ENCODE results near the gene SATB1. TPM values are rescaled to one million over a fixed set of nuclear protein-coding genes. Genes with fewer than 3 reads are reported as not detected.

SATB1 gene
- total and polyA plus RNA-seq, 8 donors, result 7.7 to 168 (median 54.5) TPM

DNA sequence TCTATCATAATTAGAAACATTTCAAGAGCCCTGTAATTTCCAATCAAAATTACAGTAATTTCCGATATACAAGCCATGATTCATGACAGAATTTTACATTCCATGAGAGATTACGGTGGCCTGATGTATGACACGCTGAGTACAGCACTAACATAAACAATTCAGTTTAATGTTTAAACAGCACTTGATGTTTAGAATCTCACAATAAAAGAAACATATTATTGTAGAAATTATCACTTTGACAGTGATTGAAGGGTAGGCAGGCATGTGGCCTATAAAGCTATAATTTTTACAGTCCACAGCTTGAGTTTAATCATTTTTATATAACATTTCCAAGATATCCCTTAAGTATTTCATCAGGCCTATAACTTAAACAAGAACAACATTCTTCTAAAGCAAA, 48.5 kb downstream of the SATB1 start:
- intact Hi-C loops (cut with DNase I; ENCODE audit: low total_unique reads), result no loop called here
- no peak for TF ChIP-seq POLR2AphosphoS5 (IDR thresholded peaks at IDR 0.05)
- TF ChIP-seq, protein P1, sequence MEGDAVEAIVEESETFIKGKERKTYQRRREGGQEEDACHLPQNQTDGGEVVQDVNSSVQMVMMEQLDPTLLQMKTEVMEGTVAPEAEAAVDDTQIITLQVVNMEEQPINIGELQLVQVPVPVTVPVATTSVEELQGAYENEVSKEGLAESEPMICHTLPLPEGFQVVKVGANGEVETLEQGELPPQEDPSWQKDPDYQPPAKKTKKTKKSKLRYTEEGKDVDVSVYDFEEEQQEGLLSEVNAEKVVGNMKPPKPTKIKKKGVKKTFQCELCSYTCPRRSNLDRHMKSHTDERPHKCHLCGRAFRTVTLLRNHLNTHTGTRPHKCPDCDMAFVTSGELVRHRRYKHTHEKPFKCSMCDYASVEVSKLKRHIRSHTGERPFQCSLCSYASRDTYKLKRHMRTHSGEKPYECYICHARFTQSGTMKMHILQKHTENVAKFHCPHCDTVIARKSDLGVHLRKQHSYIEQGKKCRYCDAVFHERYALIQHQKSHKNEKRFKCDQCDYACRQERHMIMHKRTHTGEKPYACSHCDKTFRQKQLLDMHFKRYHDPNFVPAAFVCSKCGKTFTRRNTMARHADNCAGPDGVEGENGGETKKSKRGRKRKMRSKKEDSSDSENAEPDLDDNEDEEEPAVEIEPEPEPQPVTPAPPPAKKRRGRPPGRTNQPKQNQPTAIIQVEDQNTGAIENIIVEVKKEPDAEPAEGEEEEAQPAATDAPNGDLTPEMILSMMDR (IDR thresholded peaks at IDR 0.05), result no peak
- TF ChIP-seq POLR2A (IDR thresholded peaks at IDR 0.05), result no peak
- no peak for TF ChIP-seq EP300 (IDR thresholded peaks at IDR 0.05)
- no peak for DNase-seq
- no peaks in the 10 kb centered on the region for H3K9me3 ChIP-seq
- whole genome bisulfite sequencing, 5 donors, result 89 to 94% (median 90%) methylated on average over 3 of the region's 3 CpGs
- no peak overlapping the region for H3K27ac ChIP-seq
- H3K4me3 ChIP-seq, result no peak overlapping the region
- no peaks in the 10 kb centered on the region for H3K27me3 ChIP-seq
- peaks cover 0 to 40% (median 32%) of the 10 kb centered on the region in 4 donors for H3K36me3 ChIP-seq
- H3K4me1 ChIP-seq, result no peaks in the 10 kb centered on the region

DNA sequence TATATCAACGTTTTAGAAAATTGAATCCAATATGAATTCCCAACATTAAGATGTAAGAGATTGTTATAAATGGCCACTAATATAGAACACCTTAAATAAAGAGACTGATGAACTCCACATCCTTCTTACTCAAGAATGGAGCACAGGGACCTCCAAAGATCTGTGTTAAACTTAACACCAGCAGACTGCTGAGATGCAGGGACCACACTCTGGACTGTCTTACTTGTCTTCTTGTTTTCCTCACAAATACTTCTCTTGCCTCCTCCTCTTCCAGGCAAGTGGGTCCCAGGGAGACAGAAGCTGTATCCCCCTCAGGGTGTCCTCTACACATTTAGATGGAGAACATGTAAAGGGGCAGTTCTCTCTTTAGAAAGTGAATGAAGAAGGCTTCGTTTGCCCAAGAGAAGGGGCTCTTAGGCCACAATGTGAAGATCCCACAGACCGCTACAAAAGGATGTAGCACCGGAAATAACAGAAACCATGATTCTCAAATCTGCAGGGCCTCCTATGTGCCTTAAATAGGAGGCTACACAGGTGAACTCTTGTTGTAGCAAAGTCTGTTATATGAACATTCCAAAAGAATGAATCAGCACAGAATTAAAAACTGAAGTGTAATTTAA, 52.2 kb downstream of the SATB1 start:
- DNase-seq, result no peak
- no peaks in the 10 kb centered on the region for H3K9me3 ChIP-seq
- H3K4me3 ChIP-seq, result no peak overlapping the region
- intact Hi-C loops (cut with DNase I; ENCODE audit: low total_unique reads), result no loop called here
- TF ChIP-seq, protein P1 (IDR thresholded peaks at IDR 0.05), result no peak
- TF ChIP-seq POLR2A (IDR thresholded peaks at IDR 0.05) (no peak), POLR2AphosphoS5 (IDR thresholded peaks at IDR 0.05) (no peak), EP300 (IDR thresholded peaks at IDR 0.05) (no peak)
- peaks cover 0 to 6% (median 0%) of the 10 kb centered on the region in 4 donors for H3K4me1 ChIP-seq
- 79 to 84% (median 82%) methylated on average over 4 of the region's 4 CpGs for WGBS, 5 donors
- peaks cover 0 to 37% (median 32%) of the 10 kb centered on the region in 4 donors for H3K36me3 ChIP-seq
- no peaks in the 10 kb centered on the region for H3K27me3 ChIP-seq
- no peak overlapping the region for H3K27ac ChIP-seq

DNA sequence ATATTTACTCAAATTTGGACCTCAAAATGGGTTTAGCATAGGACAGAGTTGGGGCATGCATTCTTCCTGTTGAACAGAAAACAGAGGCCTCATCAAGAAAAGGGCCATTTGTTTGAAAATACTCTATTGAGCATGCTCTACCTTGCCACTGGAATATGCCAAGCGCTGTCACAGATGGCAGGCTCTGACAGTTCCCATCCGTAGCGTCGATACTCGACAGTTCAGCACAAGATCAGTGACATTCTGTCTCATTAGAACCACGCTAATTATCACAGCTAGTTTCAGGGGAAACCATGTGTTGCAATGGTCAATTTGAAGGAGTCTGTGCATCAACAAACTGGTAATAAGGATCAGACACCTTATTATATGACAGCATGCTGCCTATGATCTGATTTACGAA, 54.5 kb downstream of the SATB1 start:
- intact Hi-C loops (cut with DNase I; ENCODE audit: low total_unique reads), result no loop called here
- Histone ChIP-seq H3K9me3 (no peaks in the 10 kb centered on the region), H3K27me3 (no peaks in the 10 kb centered on the region), H3K27ac (no peak overlapping the region), H3K36me3 (peaks cover 0 to 38% (median 34%) of the 10 kb centered on the region in 4 donors), H3K4me1 (peaks cover 0 to 6% (median 0%) of the 10 kb centered on the region in 4 donors), H3K4me3 (no peak overlapping the region)
- 93 to 97% (median 94%) methylated on average over 7 of the region's 7 CpGs for WGBS, 5 donors
- DNase-seq, result peak in 1 of 2 donors; percentile 33
- no peak for TF ChIP-seq POLR2AphosphoS5 (IDR thresholded peaks at IDR 0.05)
- TF ChIP-seq POLR2A (IDR thresholded peaks at IDR 0.05), result no peak
- TF ChIP-seq, protein P1 (IDR thresholded peaks at IDR 0.05), result no peak
- TF ChIP-seq EP300 (IDR thresholded peaks at IDR 0.05), result no peak

DNA sequence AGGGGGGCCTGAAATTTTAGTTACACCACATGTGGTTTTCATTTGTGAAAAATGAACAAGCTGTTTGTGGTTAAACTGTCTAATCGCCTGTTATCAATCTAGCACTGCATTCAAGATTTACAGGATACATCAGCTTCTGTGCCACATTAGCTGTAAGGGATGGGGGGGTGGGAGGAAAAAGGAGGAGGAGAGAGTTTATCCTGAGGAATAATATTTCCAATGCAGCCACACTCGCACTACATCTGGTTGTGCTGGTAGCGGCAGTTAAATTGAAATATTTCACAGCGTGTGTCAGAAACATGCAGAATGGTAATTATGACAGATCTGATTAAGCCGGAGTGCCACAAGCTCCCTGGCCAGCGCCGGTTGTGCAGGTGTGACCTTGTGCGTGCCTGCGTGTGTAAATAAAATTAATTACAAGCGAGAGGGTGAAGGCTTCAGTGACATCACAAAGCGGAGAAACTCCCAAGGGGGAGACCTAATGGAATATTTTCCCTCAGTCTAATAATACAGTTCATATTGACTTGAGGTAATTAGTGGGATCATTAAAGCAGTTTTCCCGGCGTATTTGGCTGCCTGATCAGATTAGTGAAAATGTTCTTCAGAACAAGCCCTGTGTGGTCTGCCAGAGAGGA, 55.5 kb downstream of the SATB1 start:
- DNase-seq, result peak in 1 of 2 donors; percentile 77
- peaks cover 0 to 6% (median 0%) of the 10 kb centered on the region in 4 donors for H3K4me1 ChIP-seq
- intact Hi-C loops (cut with DNase I; ENCODE audit: low total_unique reads), result no loop called here

More for the DNA sequence above, 55.5 kb downstream of the SATB1 start:
- Histone ChIP-seq H3K9me3 (no peaks in the 10 kb centered on the region), H3K4me3 (no peak overlapping the region), H3K27ac (no peak overlapping the region), H3K36me3 (peaks cover 0 to 32% (median 29%) of the 10 kb centered on the region in 4 donors), H3K27me3 (no peaks in the 10 kb centered on the region)
- TF ChIP-seq POLR2A (IDR thresholded peaks at IDR 0.05) (no peak), POLR2AphosphoS5 (IDR thresholded peaks at IDR 0.05) (no peak), EP300 (IDR thresholded peaks at IDR 0.05) (no peak)
- TF ChIP-seq, protein P1 (IDR thresholded peaks at IDR 0.05), result no peak
- WGBS, 5 donors, result 31 to 61% (median 48%) methylated on average over 13 of the region's 13 CpGs
